HepG2 (cell line): ENCODE measurements around the gene PRIMA1. TPM values are rescaled to one million over a fixed set of nuclear protein-coding genes. Genes with fewer than 3 reads are reported as not detected.

Experiments
- ATAC-seq: fragments of 200-7000 bp; cut with Tn5 transposase; 3 replicates; pipeline ENCODE4 v1.9.1; 2020; ENCODE audit warnings: mild to moderate bottlenecking, moderate library complexity
- BruUV-seq: library from RNA; stranded (reverse); fragments of 400-500 nt; replicated peaks from 2 replicates; lab custom pipeline; 2021; lab: Mats Ljungman, UMichigan
- CTCF ChIA-PET: fragments of 300-600 bp; formaldehyde crosslinking; extraction: SDS; loops from one replicate; lab custom pipeline; 2021; ENCODE audit warnings: low total read pairs, inconsistent platforms, low intra/inter-chr PET ratio; lab: Yijun Ruan, JAX
- POLR2A ChIA-PET: fragments of 350-600 bp; sonication (Branson Sonifier 250); formaldehyde crosslinking; loops from one replicate; lab custom pipeline; 2020; ENCODE audit warnings: antibody characterized with exemption, inconsistent platforms; lab: Yijun Ruan, JAX
- DNase-seq: peaks from one replicate; pipeline ENCODE4 v3.0.0-alpha.2; 2015; ENCODE audit warnings: low spot score
- FAIRE-seq: peaks from 3 replicates; lab custom pipeline; 2011; peaks lifted over from hg19 to GRCh38; lab: Jason Lieb, UNC
- H2AFZ ChIP-seq: one replicate; pipeline ENCODE4 v1.6.1; 2011; ENCODE audit warnings: low read length, inconsistent platforms
- H3K27ac ChIP-seq: fragments of 300-600 bp; 3 replicates; pipeline ENCODE4 v1.8.0; 2011; ENCODE audit warnings: mixed run types, mild to moderate bottlenecking, mixed read lengths, low read length, inconsistent platforms; ENCODE audit not compliant: insufficient read depth; ENCODE audit errors: extremely low read length
- H3K27me3 ChIP-seq, 2 experiments: fragments of 200-600 bp in 1 of 2; 2 replicates in 1 of 2; 3 replicates in 1 of 2; pipeline versions ENCODE4 v1.6.0 to v1.8.0; 2011; ENCODE audit warnings: low read length in 2 of 2, mild to moderate bottlenecking in 2 of 2, moderate library complexity in 2 of 2, inconsistent platforms in 1 of 2; ENCODE audit not compliant: insufficient read depth in 2 of 2, control insufficient read depth in 1 of 2
- H3K36me3 ChIP-seq, 2 experiments: fragments of 200-600 bp in 1 of 2; replicated peaks in 1 of 2; 2 replicates in 1 of 2; 3 replicates in 1 of 2; pipeline versions ENCODE4 v1.5.1 to v1.8.0; 2011; ENCODE audit warnings: low read length in 2 of 2, inconsistent platforms in 1 of 2; ENCODE audit not compliant: insufficient read depth in 2 of 2, control insufficient read depth in 1 of 2
- H3K4me1 ChIP-seq: 2 replicates; pipeline ENCODE4 v1.5.1; 2012; ENCODE audit warnings: low read length, inconsistent platforms; ENCODE audit not compliant: insufficient read depth
- H3K4me2 ChIP-seq: 2 replicates; pipeline ENCODE4 v1.6.0; 2011; ENCODE audit warnings: low read depth, low read length, inconsistent platforms
- H3K4me3 ChIP-seq, 3 experiments: fragments of 200-600 bp in 1 of 3; sonication (generic), shearing (Covaris generic) in 1 of 3; replicated peaks in 1 of 3; 2 replicates each; pipeline ENCODE4 v1.5.1; 2011 to 2016; ENCODE audit warnings: low read length in 3 of 3, inconsistent platforms in 2 of 3, low read depth in 2 of 3, mild to moderate bottlenecking in 2 of 3, control low read depth in 1 of 3, mixed read lengths in 1 of 3; ENCODE audit not compliant: insufficient read depth in 1 of 3
- H3K79me2 ChIP-seq: one replicate; pipeline ENCODE4 v1.6.1; 2011; ENCODE audit warnings: low read length, inconsistent platforms; ENCODE audit not compliant: insufficient read depth
- H3K9ac ChIP-seq: 2 replicates; pipeline ENCODE4 v1.6.0; 2011; ENCODE audit warnings: mild to moderate bottlenecking, low read depth, low read length, inconsistent platforms; ENCODE audit not compliant: insufficient read depth
- H3K9me3 ChIP-seq: 2 replicates; pipeline ENCODE4 v1.5.1; 2012; ENCODE audit warnings: mild to moderate bottlenecking, low read length
- H4K20me1 ChIP-seq: 2 replicates; pipeline ENCODE4 v1.6.0; 2011; ENCODE audit warnings: inconsistent platforms, mild to moderate bottlenecking, low read length, moderate library complexity; ENCODE audit not compliant: insufficient read depth
- SCMH1 ChIP-seq: sonication (generic); formaldehyde crosslinking; IDR thresholded peaks from 2 replicates; pipeline ENCODE4 v1.9.0; 2021; ENCODE audit warnings: missing genetic modification reagents, mild to moderate bottlenecking, borderline replicate concordance
- SNRNP70 ChIP-seq: fragments of 200-400 bp; formaldehyde crosslinking; IDR thresholded peaks from 2 replicates; pipeline ENCODE4 v1.6.1; 2017; ENCODE audit warnings: mild to moderate bottlenecking, low read depth, low read length, moderate library complexity
- TP53 ChIP-seq: sonication (generic); formaldehyde crosslinking; conservative IDR thresholded peaks from 2 replicates; pipeline ENCODE4 v1.4.0; 2020; ENCODE audit warnings: missing genetic modification reagents
- ZNF251 ChIP-seq: sonication (generic); formaldehyde crosslinking; IDR thresholded peaks from 2 replicates; pipeline ENCODE4 v1.9.0; 2021; ENCODE audit warnings: mild to moderate bottlenecking, missing genetic modification reagents
- ZNF709 ChIP-seq: sonication (generic); formaldehyde crosslinking; IDR thresholded peaks from 2 replicates; pipeline ENCODE4 v1.5.0; 2020; ENCODE audit warnings: mild to moderate bottlenecking, missing genetic modification reagents
- ZNF83 ChIP-seq: sonication (generic); formaldehyde crosslinking; IDR thresholded peaks from 2 replicates; pipeline ENCODE4 v1.4.0; 2020; ENCODE audit warnings: missing genetic modification reagents, mild to moderate bottlenecking, borderline replicate concordance
- WGBS: methylation state at CpG from one replicate; pipeline ENCODE4 v1.1.6; 2017; ENCODE audit warnings: low lambda C conversion rate; 5-methylcytosine and 5-hydroxymethylcytosine counted together
- in situ Hi-C: cut with HindIII; loops from 2 replicates; pipeline ENCODE4 v1.10.0; 2017; ENCODE audit warnings: low pct_unique_long_range_greater_than_20kb; ENCODE audit not compliant: extremely low pct_ligation_motif_present
- intact Hi-C: fragments of 100-400 bp; cut with micrococcal nuclease; formaldehyde crosslinking; loops from one replicate; pipeline ENCODE4 v1.10.0; 2022; ENCODE audit not compliant: unreplicated experiment
- polyA plus RNA-seq, 8 experiments: library from polyadenylated mRNA; depleted of rRNA in 3 of 8; stranded (reverse) in 7 of 8; unstranded in 1 of 8; fragments of >200 nt; fragmentation: Illumina TruSeq in 4 of 8; extraction: Trizol in 4 of 8; gene quantifications; 2 replicates each; pipeline versions ENCODE4 v1.2.1 to v1.2.3, GENCODE V29; 2011 to 2016; ENCODE audit warnings: low read depth in 4 of 8, missing spikeins in 1 of 8, mixed read lengths in 1 of 8; ENCODE audit not compliant: insufficient read depth in 1 of 8
- total RNA-seq, 5 experiments: library from RNA; depleted of rRNA; stranded (reverse); fragments of >200 nt; fragmentation: Illumina TruSeq; extraction: Trizol; gene quantifications; 2 replicates each; pipeline ENCODE4 v1.2.3, GENCODE V29; 2016; ENCODE audit warnings: low read depth in 1 of 5
- TF ChIP-seq, protein P1 (sequence below): sonication (generic); formaldehyde crosslinking; IDR thresholded peaks from 2 replicates; pipeline ENCODE4 v1.5.0; 2020; ENCODE audit warnings: mild to moderate bottlenecking, missing genetic modification reagents, borderline replicate concordance
- TF ChIP-seq, protein P2 (sequence below): sonication (generic); formaldehyde crosslinking; conservative IDR thresholded peaks from 2 replicates; pipeline ENCODE4 v1.4.0; 2020; ENCODE audit warnings: missing genetic modification reagents

The PRIMA1 gene
- total and polyA plus RNA-seq, 2 of the 13 experiments (the other 11 are each of a cell fraction or from before 2014, with no cell fraction given), result 2.4 to 3.2 TPM

DNA sequence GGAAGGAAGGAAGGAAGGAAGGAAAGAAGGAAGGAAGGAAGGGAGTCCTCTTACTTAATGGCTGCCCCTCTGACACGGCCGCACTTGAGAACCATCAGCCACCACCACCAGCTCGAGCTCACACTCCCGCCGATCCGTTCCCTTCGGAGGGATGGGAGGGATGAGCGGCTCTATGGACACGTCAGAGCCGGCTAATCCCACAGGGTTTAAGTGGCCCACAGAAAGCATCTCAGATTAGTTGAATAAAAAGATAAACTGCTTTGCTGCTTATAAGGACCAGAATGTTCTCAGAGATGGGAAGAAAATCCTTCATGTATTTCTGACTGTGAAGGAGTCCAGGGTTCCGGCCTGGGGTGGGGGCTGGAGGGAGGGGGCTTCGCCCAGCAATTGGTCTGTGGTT is 31.1 kb downstream of the PRIMA1 start:
- Histone ChIP-seq H3K4me2 (no peak overlapping the region), H3K36me3 (no peaks in the 10 kb centered on the region), H3K27me3 (no peaks in the 10 kb centered on the region), H3K4me1 (peaks cover 14% of the 10 kb centered on the region), H3K79me2 (no peaks in the 10 kb centered on the region), H3K27ac (no peak overlapping the region), H3K9me3 (no peaks in the 10 kb centered on the region), H4K20me1 (no peaks in the 10 kb centered on the region), H3K4me3 (no peak overlapping the region), H2AFZ (no peak overlapping the region), H3K9ac (no peak overlapping the region)
- 88% methylated on average over 12 of the region's 12 CpGs for WGBS
- BruUV-seq, result no TSS peak
- DNase-seq, result no peak
- ChIA-PET CTCF (no interaction called here), POLR2A (no interaction called here)
- no peak for FAIRE-seq
- no peak for ATAC-seq
- intact Hi-C loops (no loop called here), in situ Hi-C loops (no loop called here)
- TF ChIP-seq ZNF709 (CRISPR knock-in tag) (no peak), ZNF83 (CRISPR knock-in tag) (no peak), TP53 (CRISPR knock-in tag) (no peak), SNRNP70 (no peak), ZNF251 (CRISPR knock-in tag) (no peak)

DNA sequence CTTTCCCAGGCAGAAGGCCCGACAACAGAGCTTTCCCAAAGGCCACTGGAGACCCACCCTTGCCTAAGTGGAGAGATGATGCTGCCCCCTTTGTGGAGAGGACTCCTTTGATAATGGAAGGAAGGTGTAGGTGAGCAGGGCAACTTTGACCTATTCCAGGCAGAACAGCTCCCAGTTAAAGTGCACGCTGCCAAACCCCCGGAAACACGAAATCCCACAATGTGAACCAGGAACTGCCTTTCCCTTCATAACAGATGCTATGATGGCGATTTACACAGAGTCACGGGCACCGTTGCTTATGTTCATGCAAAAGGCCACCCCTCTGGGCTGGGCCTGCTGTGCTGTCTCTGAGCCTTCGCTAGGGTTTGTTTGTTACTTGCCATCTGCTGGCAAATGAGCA is 34.6 kb downstream of the PRIMA1 start:
- ATAC-seq, result no peak
- H3K9me3 ChIP-seq, result no peaks in the 10 kb centered on the region
- ChIA-PET CTCF (no interaction called here), POLR2A (no interaction called here)
- WGBS, result 93% methylated on average over 8 of the region's 8 CpGs
- no peak overlapping the region for H3K4me2 ChIP-seq
- no TSS peak for BruUV-seq
- no peak overlapping the region for H3K4me3 ChIP-seq
- no peak for FAIRE-seq
- no peak for DNase-seq
- no peaks in the 10 kb centered on the region for H4K20me1 ChIP-seq
- in situ Hi-C loops (no loop called here), intact Hi-C loops (no loop called here)
- no peaks in the 10 kb centered on the region for H3K79me2 ChIP-seq
- no peaks in the 10 kb centered on the region for H3K27me3 ChIP-seq
- no peak overlapping the region for H3K9ac ChIP-seq
- H3K4me1 ChIP-seq, result peaks cover 8% of the 10 kb centered on the region; the same call in 1 of the 2 replicates
- H2AFZ ChIP-seq, result no peak overlapping the region
- no peak overlapping the region for H3K27ac ChIP-seq
- no peaks in the 10 kb centered on the region for H3K36me3 ChIP-seq
- TF ChIP-seq SCMH1, result no peak
- TF ChIP-seq, protein P1, sequence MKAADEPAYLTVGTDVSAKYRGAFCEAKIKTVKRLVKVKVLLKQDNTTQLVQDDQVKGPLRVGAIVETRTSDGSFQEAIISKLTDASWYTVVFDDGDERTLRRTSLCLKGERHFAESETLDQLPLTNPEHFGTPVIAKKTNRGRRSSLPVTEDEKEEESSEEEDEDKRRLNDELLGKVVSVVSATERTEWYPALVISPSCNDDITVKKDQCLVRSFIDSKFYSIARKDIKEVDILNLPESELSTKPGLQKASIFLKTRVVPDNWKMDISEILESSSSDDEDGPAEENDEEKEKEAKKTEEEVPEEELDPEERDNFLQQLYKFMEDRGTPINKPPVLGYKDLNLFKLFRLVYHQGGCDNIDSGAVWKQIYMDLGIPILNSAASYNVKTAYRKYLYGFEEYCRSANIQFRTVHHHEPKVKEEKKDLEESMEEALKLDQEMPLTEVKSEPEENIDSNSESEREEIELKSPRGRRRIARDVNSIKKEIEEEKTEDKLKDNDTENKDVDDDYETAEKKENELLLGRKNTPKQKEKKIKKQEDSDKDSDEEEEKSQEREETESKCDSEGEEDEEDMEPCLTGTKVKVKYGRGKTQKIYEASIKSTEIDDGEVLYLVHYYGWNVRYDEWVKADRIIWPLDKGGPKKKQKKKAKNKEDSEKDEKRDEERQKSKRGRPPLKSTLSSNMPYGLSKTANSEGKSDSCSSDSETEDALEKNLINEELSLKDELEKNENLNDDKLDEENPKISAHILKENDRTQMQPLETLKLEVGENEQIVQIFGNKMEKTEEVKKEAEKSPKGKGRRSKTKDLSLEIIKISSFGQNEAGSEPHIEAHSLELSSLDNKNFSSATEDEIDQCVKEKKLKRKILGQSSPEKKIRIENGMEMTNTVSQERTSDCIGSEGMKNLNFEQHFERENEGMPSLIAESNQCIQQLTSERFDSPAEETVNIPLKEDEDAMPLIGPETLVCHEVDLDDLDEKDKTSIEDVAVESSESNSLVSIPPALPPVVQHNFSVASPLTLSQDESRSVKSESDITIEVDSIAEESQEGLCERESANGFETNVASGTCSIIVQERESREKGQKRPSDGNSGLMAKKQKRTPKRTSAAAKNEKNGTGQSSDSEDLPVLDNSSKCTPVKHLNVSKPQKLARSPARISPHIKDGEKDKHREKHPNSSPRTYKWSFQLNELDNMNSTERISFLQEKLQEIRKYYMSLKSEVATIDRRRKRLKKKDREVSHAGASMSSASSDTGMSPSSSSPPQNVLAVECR (CRISPR knock-in tag), result no peak
- TF ChIP-seq, protein P2, sequence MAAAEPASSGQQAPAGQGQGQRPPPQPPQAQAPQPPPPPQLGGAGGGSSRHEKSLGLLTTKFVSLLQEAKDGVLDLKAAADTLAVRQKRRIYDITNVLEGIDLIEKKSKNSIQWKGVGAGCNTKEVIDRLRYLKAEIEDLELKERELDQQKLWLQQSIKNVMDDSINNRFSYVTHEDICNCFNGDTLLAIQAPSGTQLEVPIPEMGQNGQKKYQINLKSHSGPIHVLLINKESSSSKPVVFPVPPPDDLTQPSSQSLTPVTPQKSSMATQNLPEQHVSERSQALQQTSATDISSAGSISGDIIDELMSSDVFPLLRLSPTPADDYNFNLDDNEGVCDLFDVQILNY, result no peak
